Posterior cingulate gyrus (tissue), 11 donors: ENCODE results near the gene SYT11.

Experiments
- DNase-seq, 10 donors: peaks; one replicate each; pipeline versions ENCODE4 v3.0.0 to v3.0.0-alpha.2; 2020 to 2021; ENCODE audit warnings: mixed read lengths in 3 of 10
- intact Hi-C: fragments of 100-400 bp; cut with DNase I; formaldehyde crosslinking; loops from one replicate; pipeline ENCODE4 v1.15.1; 2023

The SYT11 gene

GRCh38 chr1:155859881-155860871 lies 809 bp downstream of the SYT11 start:
- peak; percentile 82 to 98 (median 89) for DNase-seq
- intact Hi-C loops, result loop anchor here (2.0 to 5.0 kb wide), 2 partner anchors 75 to 127 kb away; partner anchors contain the start of gene KHDC4

- DNase-seq, result no peak
- intact Hi-C loops, result no loop called here
Observed at GRCh38 chr1:155860970-155861510, 1.7 kb downstream of the SYT11 start.

GRCh38 chr1:155861896-155862295 lies 2.5 kb downstream of the SYT11 start:
- intact Hi-C loops, result no loop called here
- no peak for DNase-seq

GRCh38 chr1:155864393-155864792 lies 5.0 kb downstream of the SYT11 start:
- no peak for DNase-seq
- intact Hi-C loops, result no loop called here

- intact Hi-C loops, result no loop called here
- DNase-seq, result no peak
Observed at GRCh38 chr1:155867766-155868165, 8.4 kb downstream of the SYT11 start.

- intact Hi-C loops, result loop anchor here (5.0 kb wide), 1 partner anchor 106 kb away; the partner anchor contains the start of gene ARHGEF2
- DNase-seq, result peak; percentile 81 to 98 (median 90)
Observed at GRCh38 chr1:155871390-155871789, 12.0 kb downstream of the SYT11 start.

- peak; percentile 28 to 91 (median 44) for DNase-seq
- intact Hi-C loops, result loop anchor here (5.0 kb wide), 1 partner anchor 105 kb away; the partner anchor contains the start of gene ARHGEF2
Observed at GRCh38 chr1:155872527-155872926, 13.2 kb downstream of the SYT11 start.

- peak in 1 of 10 donors; percentile 73 for DNase-seq
- intact Hi-C loops, result loop anchor here (5.0 kb wide), 1 partner anchor 103 kb away; the partner anchor contains the start of gene ARHGEF2
Observed at GRCh38 chr1:155873860-155874259, 14.5 kb downstream of the SYT11 start.

- intact Hi-C loops, result no loop called here
- peak in 2 of 10 donors; percentile 12 to 29 for DNase-seq
Observed at GRCh38 chr1:155877945-155878344, 18.6 kb downstream of the SYT11 start.

- intact Hi-C loops, result no loop called here
- no peak for DNase-seq
Observed at GRCh38 chr1:155880251-155880650, 20.9 kb downstream of the SYT11 start.

GRCh38 chr1:155880950-155881349 lies 21.6 kb downstream of the SYT11 start:
- intact Hi-C loops, result no loop called here

GRCh38 chr1:155882235-155882634 lies 22.9 kb downstream of the SYT11 start:
- intact Hi-C loops, result no loop called here
- no peak for DNase-seq

More at GRCh38 chr1:155880950-155881349, 21.6 kb downstream of the SYT11 start:
- no peak for DNase-seq

- DNase-seq, result no peak
- intact Hi-C loops, result no loop called here
Observed at GRCh38 chr1:155882766-155883165, 23.4 kb downstream of the SYT11 start.

- DNase-seq, result peak in 1 of 10 donors; percentile 14
- intact Hi-C loops, result no loop called here
Observed at GRCh38 chr1:155884031-155884960, 24.9 kb downstream of the SYT11 start.

- intact Hi-C loops, result no loop called here
- DNase-seq, result no peak
Observed at GRCh38 chr1:155884982-155885381, 25.6 kb downstream of the SYT11 start.

GRCh38 chr1:155888481-155888880 lies 29.1 kb downstream of the SYT11 start:
- intact Hi-C loops, result no loop called here
- DNase-seq, result peak in 1 of 10 donors; percentile 18

- intact Hi-C loops, result no loop called here
- no peak for DNase-seq
Observed at GRCh38 chr1:155889566-155889965, 30.2 kb downstream of the SYT11 start.

- intact Hi-C loops, result no loop called here
- DNase-seq, result no peak
Observed at GRCh38 chr1:155890251-155890650, 30.9 kb downstream of the SYT11 start.

GRCh38 chr1:155892796-155893195 lies 33.4 kb downstream of the SYT11 start:
- no peak for DNase-seq

More at GRCh38 chr1:155892796-155893195, 33.4 kb downstream of the SYT11 start:
- intact Hi-C loops, result no loop called here
